NCI-H1436 (cell line): ENCODE results near the gene COL12A1.

Experiments used
- DNase-seq: peaks from one replicate; lab custom pipeline; 2025; lab: John Stamatoyannopoulos, UW

Gene COL12A1

GRCh38 chr6:75142721-75143120 is 63.1 kb downstream of the COL12A1 start:
- no peak for DNase-seq

- DNase-seq, result no peak
Observed at GRCh38 chr6:75135876-75136275, 70.0 kb downstream of the COL12A1 start.

GRCh38 chr6:75135450-75135849 is 70.4 kb downstream of the COL12A1 start:
- DNase-seq, result no peak

GRCh38 chr6:75130784-75131183 is 75.1 kb downstream of the COL12A1 start:
- DNase-seq, result no peak

- no peak for DNase-seq
Observed at GRCh38 chr6:75128878-75129570, 76.8 kb downstream of the COL12A1 start.

GRCh38 chr6:75126518-75126917 is 79.3 kb downstream of the COL12A1 start:
- no peak for DNase-seq

GRCh38 chr6:75124983-75125382 is 80.9 kb downstream of the COL12A1 start:
- DNase-seq, result no peak

GRCh38 chr6:75124085-75124484 is 81.8 kb downstream of the COL12A1 start:
- no peak for DNase-seq

GRCh38 chr6:75118925-75119515 is 86.8 kb downstream of the COL12A1 start:
- no peak for DNase-seq

GRCh38 chr6:75117701-75118100 is 88.2 kb downstream of the COL12A1 start:
- no peak for DNase-seq

- DNase-seq, result no peak
Observed at GRCh38 chr6:75116946-75117345, 88.9 kb downstream of the COL12A1 start.

GRCh38 chr6:75115481-75115880 is 90.4 kb downstream of the COL12A1 start:
- DNase-seq, result no peak

GRCh38 chr6:75114806-75115205 is 91.0 kb downstream of the COL12A1 start:
- no peak for DNase-seq

GRCh38 chr6:75114195-75114594 is 91.7 kb downstream of the COL12A1 start:
- no peak for DNase-seq

GRCh38 chr6:75113446-75113845 is 92.4 kb downstream of the COL12A1 start:
- DNase-seq, result no peak

GRCh38 chr6:75109765-75110164 is 96.1 kb downstream of the COL12A1 start:
- no peak for DNase-seq

- no peak for DNase-seq
Observed at GRCh38 chr6:75109022-75109421, 96.8 kb downstream of the COL12A1 start.

- no peak for DNase-seq
Observed at GRCh38 chr6:75108333-75108974, 97.4 kb downstream of the COL12A1 start.

- DNase-seq, result no peak
Observed at GRCh38 chr6:75107913-75108312, 97.9 kb downstream of the COL12A1 start.

GRCh38 chr6:75106426-75106825 is 99.4 kb downstream of the COL12A1 start:
- no peak for DNase-seq

- no peak for DNase-seq
Observed at GRCh38 chr6:75103431-75103830, 102.4 kb downstream of the COL12A1 start.

GRCh38 chr6:75102301-75102700 is 103.6 kb downstream of the COL12A1 start:
- DNase-seq, result no peak

GRCh38 chr6:75101896-75102295 is 104.0 kb downstream of the COL12A1 start:
- no peak for DNase-seq
